ENCODE measurements around the gene COL1A1.

Gene COL1A1

GRCh38 chr17:50149091-50149416 lies 52.4 kb downstream of the COL1A1 start:
- Histone ChIP-seq H3K9me3 (ENCODE audit: control insufficient read depth, insufficient read depth, low read depth, low read length) (no peaks in the 10 kb centered on the region), H3K4me3 (ENCODE audit: low read depth, low read length) (peak overlapping the region; percentile 64), H3K36me3 (ENCODE audit: control insufficient read depth, insufficient read depth, low read length) (peaks cover 11% of the 10 kb centered on the region), H3K27ac (ENCODE audit: low read depth, low read length) (no peak overlapping the region), H3K9ac (ENCODE audit: low read length) (no peak overlapping the region), H3K27me3 (ENCODE audit: control insufficient read depth, insufficient read depth, low read length) (peaks cover 15% of the 10 kb centered on the region; the same call in 1 of the 2 replicates), H3K4me1 (ENCODE audit: control insufficient read depth, insufficient read depth, low read length) (peaks cover 32% of the 10 kb centered on the region)

GRCh38 chr17:50148226-50149090 lies 53.0 kb downstream of the COL1A1 start:
- Histone ChIP-seq H3K27ac (ENCODE audit: low read depth, low read length) (no peak overlapping the region), H3K36me3 (ENCODE audit: control insufficient read depth, insufficient read depth, low read length) (peaks cover 17% of the 10 kb centered on the region), H3K27me3 (ENCODE audit: control insufficient read depth, insufficient read depth, low read length) (peaks cover 15% of the 10 kb centered on the region; the same call in 1 of the 2 replicates), H3K9ac (ENCODE audit: low read length) (peak overlapping the region; percentile 23), H3K4me3 (ENCODE audit: low read depth, low read length) (peak overlapping the region; percentile 64), H3K9me3 (ENCODE audit: control insufficient read depth, insufficient read depth, low read depth, low read length) (no peaks in the 10 kb centered on the region), H3K4me1 (ENCODE audit: control insufficient read depth, insufficient read depth, low read length) (peaks cover 32% of the 10 kb centered on the region)

- H3K4me3 ChIP-seq (ENCODE audit: low read depth, low read length), result peak overlapping the region; percentile 64
- H3K27ac ChIP-seq (ENCODE audit: low read depth, low read length), result no peak overlapping the region
- H3K36me3 ChIP-seq (ENCODE audit: control insufficient read depth, insufficient read depth, low read length), result peaks cover 23% of the 10 kb centered on the region
- peaks cover 15% of the 10 kb centered on the region; the same call in 1 of the 2 replicates for H3K27me3 ChIP-seq (ENCODE audit: control insufficient read depth, insufficient read depth, low read length)
- peak overlapping the region; percentile 23 for H3K9ac ChIP-seq (ENCODE audit: low read length)
- H3K4me1 ChIP-seq (ENCODE audit: control insufficient read depth, insufficient read depth, low read length), result peaks cover 30% of the 10 kb centered on the region
- H3K9me3 ChIP-seq (ENCODE audit: control insufficient read depth, insufficient read depth, low read depth, low read length), result no peaks in the 10 kb centered on the region
These were observed 53.6 kb downstream of the COL1A1 start for GRCh38 chr17:50147841-50148225.

GRCh38 chr17:50146927-50147665 lies 54.3 kb downstream of the COL1A1 start:
- Histone ChIP-seq H3K27ac (ENCODE audit: low read depth, low read length) (no peak overlapping the region), H3K9ac (ENCODE audit: low read length) (no peak overlapping the region), H3K9me3 (ENCODE audit: control insufficient read depth, insufficient read depth, low read depth, low read length) (no peaks in the 10 kb centered on the region), H3K36me3 (ENCODE audit: control insufficient read depth, insufficient read depth, low read length) (peaks cover 28% of the 10 kb centered on the region), H3K4me1 (ENCODE audit: control insufficient read depth, insufficient read depth, low read length) (peaks cover 24% of the 10 kb centered on the region), H3K4me3 (ENCODE audit: low read depth, low read length) (peak overlapping the region; percentile 64; the same call in 1 of the 2 replicates), H3K27me3 (ENCODE audit: control insufficient read depth, insufficient read depth, low read length) (peaks cover 15% of the 10 kb centered on the region; the same call in 1 of the 2 replicates)

- H3K36me3 ChIP-seq (ENCODE audit: control insufficient read depth, insufficient read depth, low read length), result peaks cover 34% of the 10 kb centered on the region
- H3K27me3 ChIP-seq (ENCODE audit: control insufficient read depth, insufficient read depth, low read length), result peaks cover 15% of the 10 kb centered on the region; the same call in 1 of the 2 replicates
- H3K9ac ChIP-seq (ENCODE audit: low read length), result no peak overlapping the region
- no peak overlapping the region for H3K27ac ChIP-seq (ENCODE audit: low read depth, low read length)
- no peaks in the 10 kb centered on the region for H3K9me3 ChIP-seq (ENCODE audit: control insufficient read depth, insufficient read depth, low read depth, low read length)
- no peak overlapping the region for H3K4me3 ChIP-seq (ENCODE audit: low read depth, low read length)
- H3K4me1 ChIP-seq (ENCODE audit: control insufficient read depth, insufficient read depth, low read length), result peaks cover 24% of the 10 kb centered on the region
These were observed 55.1 kb downstream of the COL1A1 start for GRCh38 chr17:50146230-50146926.

- Histone ChIP-seq H3K27ac (ENCODE audit: low read depth, low read length) (no peak overlapping the region), H3K9me3 (ENCODE audit: control insufficient read depth, insufficient read depth, low read depth, low read length) (no peaks in the 10 kb centered on the region), H3K36me3 (ENCODE audit: control insufficient read depth, insufficient read depth, low read length) (peaks cover 40% of the 10 kb centered on the region), H3K9ac (ENCODE audit: low read length) (no peak overlapping the region), H3K4me1 (ENCODE audit: control insufficient read depth, insufficient read depth, low read length) (peaks cover 26% of the 10 kb centered on the region), H3K27me3 (ENCODE audit: control insufficient read depth, insufficient read depth, low read length) (peaks cover 15% of the 10 kb centered on the region; the same call in 1 of the 2 replicates), H3K4me3 (ENCODE audit: low read depth, low read length) (no peak overlapping the region)
These were observed 55.8 kb downstream of the COL1A1 start for GRCh38 chr17:50145532-50146229.

- Histone ChIP-seq H3K9me3 (ENCODE audit: control insufficient read depth, insufficient read depth, low read depth, low read length) (no peaks in the 10 kb centered on the region), H3K4me1 (ENCODE audit: control insufficient read depth, insufficient read depth, low read length) (peaks cover 33% of the 10 kb centered on the region), H3K27me3 (ENCODE audit: control insufficient read depth, insufficient read depth, low read length) (peaks cover 10% of the 10 kb centered on the region; the same call in 1 of the 2 replicates), H3K9ac (ENCODE audit: low read length) (no peak overlapping the region), H3K36me3 (ENCODE audit: control insufficient read depth, insufficient read depth, low read length) (peaks cover 44% of the 10 kb centered on the region), H3K4me3 (ENCODE audit: low read depth, low read length) (no peak overlapping the region), H3K27ac (ENCODE audit: low read depth, low read length) (no peak overlapping the region)
These were observed 56.4 kb downstream of the COL1A1 start for GRCh38 chr17:50144845-50145531.

- H3K4me3 ChIP-seq (ENCODE audit: low read depth, low read length), result no peak overlapping the region
- H3K36me3 ChIP-seq (ENCODE audit: control insufficient read depth, insufficient read depth, low read length), result peaks cover 48% of the 10 kb centered on the region
- H3K27ac ChIP-seq (ENCODE audit: low read depth, low read length), result no peak overlapping the region
- peaks cover 4% of the 10 kb centered on the region; the same call in 1 of the 2 replicates for H3K27me3 ChIP-seq (ENCODE audit: control insufficient read depth, insufficient read depth, low read length)
- peaks cover 33% of the 10 kb centered on the region for H3K4me1 ChIP-seq (ENCODE audit: control insufficient read depth, insufficient read depth, low read length)
- no peaks in the 10 kb centered on the region for H3K9me3 ChIP-seq (ENCODE audit: control insufficient read depth, insufficient read depth, low read depth, low read length)
- H3K9ac ChIP-seq (ENCODE audit: low read length), result no peak overlapping the region
These were observed 57.1 kb downstream of the COL1A1 start for GRCh38 chr17:50144355-50144754.

- no peak overlapping the region for H3K9ac ChIP-seq (ENCODE audit: low read length)
- H3K27ac ChIP-seq (ENCODE audit: low read depth, low read length), result no peak overlapping the region
- no peaks in the 10 kb centered on the region for H3K27me3 ChIP-seq (ENCODE audit: control insufficient read depth, insufficient read depth, low read length)
- H3K4me1 ChIP-seq (ENCODE audit: control insufficient read depth, insufficient read depth, low read length), result peaks cover 33% of the 10 kb centered on the region
- H3K9me3 ChIP-seq (ENCODE audit: control insufficient read depth, insufficient read depth, low read depth, low read length), result no peaks in the 10 kb centered on the region
- peaks cover 56% of the 10 kb centered on the region for H3K36me3 ChIP-seq (ENCODE audit: control insufficient read depth, insufficient read depth, low read length)
- H3K4me3 ChIP-seq (ENCODE audit: low read depth, low read length), result no peak overlapping the region
These were observed 57.8 kb downstream of the COL1A1 start for GRCh38 chr17:50143461-50144176.

Data from HUES6 (cell line).